PC-9 (cell line): ENCODE data around the gene MKX. TPM values are rescaled to one million over a fixed set of nuclear protein-coding genes. Genes with fewer than 3 reads are reported as not detected.
A peak's percentile ranks its signal among the peaks of the same experiment; 100 is the strongest.

Source experiments
- BruUV-seq: library from RNA; stranded (reverse); fragments of 400-500 nt; replicated peaks from 2 replicates; lab custom pipeline; 2021; lab: Mats Ljungman, UMichigan
- CTCF ChIA-PET: fragments of 300-600 bp; sonication (Branson Sonifier 250); formaldehyde crosslinking; loops from one replicate; lab custom pipeline; 2022; ENCODE audit warnings: antibody characterized with exemption; lab: Charles Lee
- POLR2A ChIA-PET: fragments of 300-600 bp; sonication (Branson Sonifier 250); formaldehyde crosslinking; loops from one replicate; lab custom pipeline; 2022; ENCODE audit warnings: antibody characterized with exemption; ENCODE audit not compliant: unreplicated experiment; lab: Charles Lee
- DNase-seq, 2 experiments: peaks; one replicate each; pipeline versions ENCODE4 v3.0.0 to v3.0.0-alpha.2; 2015 to 2022; ENCODE audit warnings: mixed read lengths in 1 of 2
- H2AFZ ChIP-seq: fragments of 200-600 bp; sonication (generic); 2 replicates; pipeline ENCODE4 v1.8.1; 2017; ENCODE audit warnings: antibody characterized with exemption
- H3F3A ChIP-seq: fragments of 200-600 bp; sonication (generic); 2 replicates; pipeline ENCODE4 v1.8.1; 2017; ENCODE audit warnings: antibody characterized with exemption, mild to moderate bottlenecking, low read depth; ENCODE audit not compliant: insufficient read depth
- H3K27ac ChIP-seq: fragments of 200-600 bp; sonication (generic); 2 replicates; pipeline ENCODE4 v1.6.1; 2016; ENCODE audit warnings: mixed run types
- H3K27me3 ChIP-seq: fragments of 200-600 bp; sonication (generic); 2 replicates; pipeline ENCODE4 v1.6.1; 2016; ENCODE audit warnings: low read depth, mixed run types; ENCODE audit not compliant: insufficient read depth
- H3K36me3 ChIP-seq: fragments of 200-600 bp; sonication (generic); 2 replicates; pipeline ENCODE4 v1.6.1; 2016; ENCODE audit warnings: low read depth, mixed run types
- H3K4me1 ChIP-seq: fragments of 200-600 bp; sonication (generic); replicated peaks from 2 replicates; pipeline ENCODE4 v1.6.1; 2016; ENCODE audit warnings: mixed run types; ENCODE audit not compliant: insufficient read depth
- H3K4me2 ChIP-seq: fragments of 200-600 bp; sonication (generic); 2 replicates; pipeline ENCODE4 v1.6.1; 2017; ENCODE audit warnings: mixed run types
- H3K4me3 ChIP-seq: fragments of 200-600 bp; sonication (generic); 2 replicates; pipeline ENCODE4 v1.6.1; 2016; ENCODE audit warnings: mixed run types
- H3K79me2 ChIP-seq: fragments of 200-600 bp; sonication (generic); 2 replicates; pipeline ENCODE4 v1.6.1; 2017; ENCODE audit warnings: low read depth, mixed run types
- H3K9me2 ChIP-seq: fragments of 200-600 bp; sonication (generic); 2 replicates; pipeline ENCODE4 v1.8.1; 2017; ENCODE audit warnings: mild to moderate bottlenecking; ENCODE audit not compliant: insufficient read depth
- H3K9me3 ChIP-seq: fragments of 200-600 bp; sonication (generic); 2 replicates; pipeline ENCODE4 v1.8.1; 2016; ENCODE audit warnings: low read depth; ENCODE audit not compliant: insufficient read depth
- H4K20me1 ChIP-seq: fragments of 200-600 bp; sonication (generic); 2 replicates; pipeline ENCODE4 v1.8.1; 2017; ENCODE audit not compliant: insufficient read depth
- EZH2 ChIP-seq: fragments of 200-600 bp; sonication (generic); IDR thresholded peaks from 2 replicates; pipeline ENCODE4 v1.8.0; 2017; ENCODE audit warnings: antibody characterized with exemption, low read depth
- intact Hi-C: fragments of 100-400 bp; cut with micrococcal nuclease; formaldehyde crosslinking; loops from one replicate; pipeline ENCODE4 v1.10.0; 2022; ENCODE audit not compliant: unreplicated experiment
- total RNA-seq: library from RNA; stranded (reverse); gene quantifications from 2 replicates; pipeline ENCODE4 v1.2.3, GENCODE V29; 2021
- TF ChIP-seq, protein P1 (sequence below): fragments of 200-600 bp; sonication (generic); conservative IDR thresholded peaks from 2 replicates; pipeline ENCODE4 v1.6.1; 2017; ENCODE audit warnings: mixed run types, antibody characterized with exemption, mild to moderate bottlenecking, moderate library complexity

Gene MKX
- total RNA-seq, 1 experiment from 2014 or later, result not detected

DNA sequence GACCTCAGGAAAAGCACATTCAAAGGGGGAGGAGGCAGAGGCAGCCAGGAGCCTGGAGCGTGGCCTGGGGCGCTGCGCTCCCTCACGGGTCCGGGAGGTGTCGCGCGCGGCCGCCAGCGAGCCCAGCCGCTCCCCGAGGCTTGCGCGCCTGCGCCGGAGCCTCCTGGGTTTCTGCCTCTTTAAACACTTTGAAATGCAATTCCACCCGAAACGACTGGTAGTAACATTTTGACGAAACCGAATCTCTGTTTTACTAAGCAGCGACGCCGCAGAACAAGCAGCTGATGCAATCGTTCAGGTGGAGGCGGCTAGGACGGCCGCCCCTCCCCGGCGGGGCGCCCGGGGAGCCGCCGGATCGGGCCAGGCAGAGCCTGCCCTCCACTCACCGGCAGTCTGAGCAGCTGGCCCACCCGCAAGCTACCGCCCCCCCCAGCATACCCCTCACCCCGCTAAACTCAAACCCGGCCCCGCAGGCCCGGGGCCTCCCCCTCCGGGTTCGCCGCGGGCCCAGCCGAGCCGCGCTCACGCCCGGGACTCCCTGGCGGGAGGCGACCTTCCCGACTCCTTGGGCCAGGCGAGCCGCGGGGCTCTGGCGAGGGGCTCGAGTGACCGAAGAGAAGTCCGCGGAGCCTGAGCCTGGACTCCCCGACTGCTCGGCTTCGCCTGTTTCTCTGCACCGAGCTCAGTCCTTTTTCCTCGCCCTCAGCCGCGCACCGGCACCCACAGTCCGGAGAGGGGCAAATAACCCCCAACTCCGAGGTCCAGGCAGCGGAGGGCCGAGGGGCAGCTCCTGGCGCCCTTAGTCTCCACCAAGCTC lies 3.2 kb downstream of the MKX start:
- DNase-seq, result peak in 1 of 2 experiments; percentile 43
- Histone ChIP-seq H3K27ac (no peak overlapping the region), H3K4me1 (no peaks in the 10 kb centered on the region), H2AFZ (no peak overlapping the region), H4K20me1 (no peaks in the 10 kb centered on the region), H3F3A (no peaks in the 10 kb centered on the region), H3K9me2 (no peaks in the 10 kb centered on the region), H3K79me2 (no peaks in the 10 kb centered on the region), H3K4me2 (no peak overlapping the region), H3K9me3 (no peaks in the 10 kb centered on the region), H3K4me3 (no peak overlapping the region), H3K36me3 (no peaks in the 10 kb centered on the region), H3K27me3 (no peaks in the 10 kb centered on the region)
- intact Hi-C loops, result no loop called here
- CTCF ChIA-PET, result no interaction called here
- POLR2A ChIA-PET, result no interaction called here
- BruUV-seq, result no TSS peak
- no peak for TF ChIP-seq EZH2
- TF ChIP-seq, protein P1, sequence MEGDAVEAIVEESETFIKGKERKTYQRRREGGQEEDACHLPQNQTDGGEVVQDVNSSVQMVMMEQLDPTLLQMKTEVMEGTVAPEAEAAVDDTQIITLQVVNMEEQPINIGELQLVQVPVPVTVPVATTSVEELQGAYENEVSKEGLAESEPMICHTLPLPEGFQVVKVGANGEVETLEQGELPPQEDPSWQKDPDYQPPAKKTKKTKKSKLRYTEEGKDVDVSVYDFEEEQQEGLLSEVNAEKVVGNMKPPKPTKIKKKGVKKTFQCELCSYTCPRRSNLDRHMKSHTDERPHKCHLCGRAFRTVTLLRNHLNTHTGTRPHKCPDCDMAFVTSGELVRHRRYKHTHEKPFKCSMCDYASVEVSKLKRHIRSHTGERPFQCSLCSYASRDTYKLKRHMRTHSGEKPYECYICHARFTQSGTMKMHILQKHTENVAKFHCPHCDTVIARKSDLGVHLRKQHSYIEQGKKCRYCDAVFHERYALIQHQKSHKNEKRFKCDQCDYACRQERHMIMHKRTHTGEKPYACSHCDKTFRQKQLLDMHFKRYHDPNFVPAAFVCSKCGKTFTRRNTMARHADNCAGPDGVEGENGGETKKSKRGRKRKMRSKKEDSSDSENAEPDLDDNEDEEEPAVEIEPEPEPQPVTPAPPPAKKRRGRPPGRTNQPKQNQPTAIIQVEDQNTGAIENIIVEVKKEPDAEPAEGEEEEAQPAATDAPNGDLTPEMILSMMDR, result no peak

DNA sequence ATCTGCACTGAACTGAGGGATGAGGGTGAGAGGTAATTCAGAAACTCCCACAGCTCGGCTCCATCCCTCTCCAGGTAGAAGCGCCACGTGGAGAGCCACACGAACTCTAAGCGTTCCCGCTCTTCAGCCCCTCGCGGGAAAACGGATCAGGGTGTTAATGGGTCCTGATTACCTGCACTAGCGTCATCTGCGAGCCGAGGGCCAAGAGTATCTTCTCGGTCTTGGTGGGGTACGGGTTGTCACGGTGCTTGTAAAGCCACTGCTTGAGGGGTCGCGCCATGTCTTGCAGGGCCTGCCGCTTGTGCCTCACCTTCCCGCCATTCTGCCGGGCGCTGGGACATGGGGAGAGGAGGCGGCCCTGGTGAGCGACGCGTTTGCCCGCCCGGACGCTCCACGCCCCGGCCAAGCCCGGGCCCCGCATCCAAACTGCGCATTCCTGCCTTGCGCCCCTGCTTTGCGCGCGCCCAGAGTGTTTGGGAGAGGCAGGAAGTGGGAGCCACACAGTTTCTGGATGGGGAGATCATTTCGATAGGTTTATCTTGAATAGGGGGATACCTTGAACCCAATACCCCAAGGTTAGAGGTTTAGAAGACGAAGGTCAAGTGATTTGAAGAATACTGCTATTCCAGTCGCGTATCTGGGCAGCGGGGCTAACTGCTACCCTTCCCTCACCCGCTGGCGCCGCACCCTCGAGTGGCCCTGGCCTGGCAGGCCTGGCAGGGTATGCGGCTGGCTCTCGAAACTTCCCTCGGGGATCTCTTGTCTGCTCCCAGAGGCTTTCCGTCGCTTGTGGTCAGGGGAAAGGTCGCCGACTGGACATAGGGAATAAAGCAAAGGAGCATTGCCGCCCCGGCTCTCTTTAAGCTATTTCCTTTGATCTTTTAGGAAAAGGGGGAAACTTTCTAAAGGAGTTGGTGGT lies 4.2 kb downstream of the MKX start:
- no peaks in the 10 kb centered on the region for H4K20me1 ChIP-seq
- H3K9me2 ChIP-seq, result no peaks in the 10 kb centered on the region
- no peak overlapping the region for H3K4me2 ChIP-seq
- ChIA-PET POLR2A (no interaction called here), CTCF (no interaction called here)
- intact Hi-C loops, result no loop called here
- BruUV-seq, result no TSS peak
- no peak for DNase-seq
- no peaks in the 10 kb centered on the region for H3K79me2 ChIP-seq
- TF ChIP-seq, protein P1, result no peak
- H3K27ac ChIP-seq, result no peak overlapping the region
- no peaks in the 10 kb centered on the region for H3K36me3 ChIP-seq
- no peaks in the 10 kb centered on the region for H3F3A ChIP-seq
- H3K4me1 ChIP-seq, result no peaks in the 10 kb centered on the region
- H3K9me3 ChIP-seq, result no peaks in the 10 kb centered on the region
- H2AFZ ChIP-seq, result no peak overlapping the region
- H3K4me3 ChIP-seq, result no peak overlapping the region
- no peaks in the 10 kb centered on the region for H3K27me3 ChIP-seq

DNA sequence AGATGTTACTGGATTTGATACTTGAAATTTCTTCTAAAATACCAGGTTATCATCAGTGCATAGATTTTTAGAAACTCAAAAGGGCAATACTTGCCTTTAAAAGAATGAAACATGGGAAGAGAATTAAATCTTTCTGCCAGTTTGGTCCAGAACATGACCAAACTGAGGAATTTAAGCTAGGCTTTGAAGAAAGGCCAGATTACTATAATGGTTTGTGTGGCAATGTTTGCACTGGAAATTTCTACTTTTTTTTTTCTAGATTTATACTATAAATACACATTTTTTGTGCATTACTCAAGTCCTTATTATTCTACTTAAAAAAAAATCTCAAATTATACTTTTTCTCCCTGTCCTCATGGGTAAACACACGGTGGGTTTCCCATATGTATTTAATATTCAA lies 9.2 kb downstream of the MKX start:
- Histone ChIP-seq H3F3A (no peaks in the 10 kb centered on the region), H3K27ac (no peak overlapping the region), H3K9me3 (no peaks in the 10 kb centered on the region), H3K36me3 (no peaks in the 10 kb centered on the region), H3K9me2 (no peaks in the 10 kb centered on the region), H2AFZ (no peak overlapping the region), H3K27me3 (no peaks in the 10 kb centered on the region), H3K79me2 (no peaks in the 10 kb centered on the region), H3K4me3 (no peak overlapping the region), H3K4me2 (no peak overlapping the region), H4K20me1 (no peaks in the 10 kb centered on the region), H3K4me1 (no peaks in the 10 kb centered on the region)
- intact Hi-C loops, result no loop called here
- POLR2A ChIA-PET, result no interaction called here
- DNase-seq, result no peak
- BruUV-seq, result no TSS peak
- CTCF ChIA-PET, result no interaction called here
- TF ChIP-seq EZH2, result no peak
- TF ChIP-seq, protein P1, result no peak
